Left ventricle myocardium inferior (tissue), 1 donor: Measurements from ENCODE around the gene MAPK4. TPM values are rescaled to one million over a fixed set of nuclear protein-coding genes. Genes with fewer than 3 reads are reported as not detected.

Experiments used
- DNase-seq: peaks from one replicate; pipeline ENCODE4 v3.0.0-alpha.2; 2020
- H3K27ac ChIP-seq: fragments of 200-600 bp; replicated peaks from 2 replicates; pipeline ENCODE4 v1.8.0; 2021
- H3K27me3 ChIP-seq: fragments of 200-600 bp; 2 replicates; pipeline ENCODE4 v1.8.0; 2021; ENCODE audit warnings: low read depth
- H3K36me3 ChIP-seq: fragments of 200-600 bp; 2 replicates; pipeline ENCODE4 v1.8.0; 2021
- H3K4me1 ChIP-seq: fragments of 200-600 bp; 2 replicates; pipeline ENCODE4 v1.8.0; 2021
- H3K4me3 ChIP-seq: fragments of 200-600 bp; 2 replicates; pipeline ENCODE4 v1.8.0; 2021; ENCODE audit warnings: mild to moderate bottlenecking, moderate library complexity
- H3K9me3 ChIP-seq: fragments of 200-600 bp; replicated peaks from 2 replicates; pipeline ENCODE4 v1.8.0; 2021
- CTCF ChIP-seq: fragments of 200-600 bp; IDR thresholded peaks from 2 replicates; pipeline ENCODE4 v1.8.0; 2021; ENCODE audit warnings: antibody characterized with exemption, mild to moderate bottlenecking, borderline replicate concordance
- intact Hi-C: fragments of 100-400 bp; cut with micrococcal nuclease; formaldehyde crosslinking; loops from one replicate; pipeline ENCODE4 v1.11.0; 2022
- total RNA-seq: library from RNA; stranded (reverse); fragmentation: NEBNext Ultra II Directional; extraction: Animal tissue kit (Norgen Biotek cat#: 25700); gene quantifications from one replicate; pipeline ENCODE4 v1.2.1, GENCODE V29; 2021
- donor health status: DM: no; HTN: yes; CAD: no; lungs with severe emphysema.

Gene MAPK4
- total RNA-seq, 1 donor from 2014 or later, result 21.7 TPM

- no peak for TF ChIP-seq CTCF
- H3K4me1 ChIP-seq, result peaks cover 42% of the 10 kb centered on the region
- intact Hi-C loops, result no loop called here
- H3K9me3 ChIP-seq, result no peaks in the 10 kb centered on the region
- H3K36me3 ChIP-seq, result no peaks in the 10 kb centered on the region
- no peaks in the 10 kb centered on the region for H3K27me3 ChIP-seq
- H3K27ac ChIP-seq, result no peak overlapping the region
- no peak overlapping the region for H3K4me3 ChIP-seq
- no peak for DNase-seq
Measured at GRCh38 chr18:50729376-50729775, 169.5 kb downstream of the MAPK4 start.

- H3K9me3 ChIP-seq, result no peaks in the 10 kb centered on the region
- H3K27me3 ChIP-seq, result no peaks in the 10 kb centered on the region
- TF ChIP-seq CTCF, result no peak
- H3K36me3 ChIP-seq, result no peaks in the 10 kb centered on the region
- H3K4me3 ChIP-seq, result no peak overlapping the region
- no peak overlapping the region for H3K27ac ChIP-seq
- peaks cover 36% of the 10 kb centered on the region for H3K4me1 ChIP-seq
- intact Hi-C loops, result no loop called here
- DNase-seq, result no peak
Measured at GRCh38 chr18:50729986-50730385, 170.1 kb downstream of the MAPK4 start.

- no peak overlapping the region for H3K27ac ChIP-seq
- TF ChIP-seq CTCF, result no peak
- no peak for DNase-seq
- H3K27me3 ChIP-seq, result no peaks in the 10 kb centered on the region
- H3K36me3 ChIP-seq, result no peaks in the 10 kb centered on the region
- H3K4me1 ChIP-seq, result peaks cover 8% of the 10 kb centered on the region
- no peak overlapping the region for H3K4me3 ChIP-seq
- H3K9me3 ChIP-seq, result no peaks in the 10 kb centered on the region
- intact Hi-C loops, result no loop called here
Measured at GRCh38 chr18:50734342-50734741, 174.5 kb downstream of the MAPK4 start.

GRCh38 chr18:50734886-50735285 is 175.0 kb downstream of the MAPK4 start:
- intact Hi-C loops, result no loop called here
- peaks cover 8% of the 10 kb centered on the region for H3K4me1 ChIP-seq
- DNase-seq, result no peak
- no peak for TF ChIP-seq CTCF
- H3K36me3 ChIP-seq, result no peaks in the 10 kb centered on the region
- H3K27ac ChIP-seq, result no peak overlapping the region
- H3K27me3 ChIP-seq, result peaks cover 1% of the 10 kb centered on the region
- no peaks in the 10 kb centered on the region for H3K9me3 ChIP-seq
- H3K4me3 ChIP-seq, result no peak overlapping the region

- no peak for DNase-seq
- intact Hi-C loops, result no loop called here
- Histone ChIP-seq H3K4me3 (no peak overlapping the region), H3K9me3 (no peaks in the 10 kb centered on the region), H3K27me3 (peaks cover 3% of the 10 kb centered on the region), H3K4me1 (peaks cover 8% of the 10 kb centered on the region), H3K27ac (no peak overlapping the region), H3K36me3 (no peaks in the 10 kb centered on the region)
- TF ChIP-seq CTCF, result no peak
Measured at GRCh38 chr18:50737127-50737526, 177.2 kb downstream of the MAPK4 start.
